Prostate gland (tissue), 2 donors: Measurements from ENCODE around the gene ZNF217.
"Not testable (repeated sequence)": the region's sequence is repeated elsewhere in the genome, so short reads cannot be mapped to it uniquely, and the experiment has no call there.

Experiments
- POLR2A ChIP-seq: fragments of 450-650 bp; IDR thresholded peaks from one replicate; pipeline ENCODE4 v1.6.1; 2016; ENCODE audit warnings: antibody characterized with exemption, mild to moderate bottlenecking
- TF ChIP-seq, protein P1 (sequence below), 4 experiments: fragments of 200-600 bp in 2 of 4; fragments of 450-650 bp in 2 of 4; sonication (generic) in 2 of 4; IDR thresholded peaks; 1 replicate in 3 of 4; 2 replicates in 1 of 4; pipeline ENCODE4 v1.5.1; 2016 to 2019; ENCODE audit warnings: antibody characterized with exemption in 4 of 4, mild to moderate bottlenecking in 2 of 4, moderate library complexity in 2 of 4

DNA sequence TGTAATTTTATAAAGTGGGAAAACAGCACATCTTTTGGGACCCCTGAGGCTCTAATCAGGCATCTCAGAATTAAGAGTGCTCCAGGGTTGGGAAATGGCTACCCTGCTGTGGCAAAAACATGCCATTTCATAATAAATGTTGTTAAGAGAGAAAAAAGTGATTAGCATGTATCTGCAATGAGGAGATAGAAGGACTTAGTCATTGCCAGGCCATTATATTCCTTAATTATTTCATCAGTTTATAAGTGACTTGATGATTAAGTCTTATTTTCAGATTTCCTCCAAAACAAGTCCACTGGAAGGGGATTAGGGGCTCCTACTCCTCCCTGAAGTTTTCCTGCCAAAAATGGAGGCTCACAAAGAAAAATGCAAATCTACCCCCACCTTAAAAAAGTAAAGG is 3.0 kb downstream of the ZNF217 start:
- TF ChIP-seq, protein P1, sequence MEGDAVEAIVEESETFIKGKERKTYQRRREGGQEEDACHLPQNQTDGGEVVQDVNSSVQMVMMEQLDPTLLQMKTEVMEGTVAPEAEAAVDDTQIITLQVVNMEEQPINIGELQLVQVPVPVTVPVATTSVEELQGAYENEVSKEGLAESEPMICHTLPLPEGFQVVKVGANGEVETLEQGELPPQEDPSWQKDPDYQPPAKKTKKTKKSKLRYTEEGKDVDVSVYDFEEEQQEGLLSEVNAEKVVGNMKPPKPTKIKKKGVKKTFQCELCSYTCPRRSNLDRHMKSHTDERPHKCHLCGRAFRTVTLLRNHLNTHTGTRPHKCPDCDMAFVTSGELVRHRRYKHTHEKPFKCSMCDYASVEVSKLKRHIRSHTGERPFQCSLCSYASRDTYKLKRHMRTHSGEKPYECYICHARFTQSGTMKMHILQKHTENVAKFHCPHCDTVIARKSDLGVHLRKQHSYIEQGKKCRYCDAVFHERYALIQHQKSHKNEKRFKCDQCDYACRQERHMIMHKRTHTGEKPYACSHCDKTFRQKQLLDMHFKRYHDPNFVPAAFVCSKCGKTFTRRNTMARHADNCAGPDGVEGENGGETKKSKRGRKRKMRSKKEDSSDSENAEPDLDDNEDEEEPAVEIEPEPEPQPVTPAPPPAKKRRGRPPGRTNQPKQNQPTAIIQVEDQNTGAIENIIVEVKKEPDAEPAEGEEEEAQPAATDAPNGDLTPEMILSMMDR (IDR thresholded peaks at IDR 0.05) = not testable (repeated sequence)
- not testable (repeated sequence) for TF ChIP-seq POLR2A
